ENCODE measurements around the gene SFMBT1. TPM values are rescaled to one million over a fixed set of nuclear protein-coding genes. Genes with fewer than 3 reads are reported as not detected.

The SFMBT1 gene
- total RNA-seq, 4 donors from 2014 or later, result 3.3 to 37.9 (median 15.1) TPM

DNA sequence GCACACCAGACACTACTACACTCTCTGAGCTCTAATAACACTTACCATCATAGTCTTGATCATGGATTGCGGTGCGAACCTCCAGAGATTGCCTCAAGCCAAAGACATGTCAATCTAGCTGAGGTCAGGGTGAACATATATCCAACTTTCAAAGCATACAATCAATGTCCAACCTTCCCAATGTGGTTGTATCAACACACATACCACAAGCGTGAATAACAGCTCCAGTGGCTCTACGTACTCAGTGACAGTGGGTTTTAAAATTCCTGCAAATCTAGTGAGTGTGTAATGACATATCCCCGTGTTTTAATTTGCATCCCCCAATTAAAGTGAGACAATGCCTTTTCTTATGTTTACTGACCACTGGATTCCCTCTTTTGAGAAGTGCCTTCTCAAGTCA, 29.6 kb downstream of the SFMBT1 start:
- intact Hi-C loops (cut with DNase I; ENCODE audit: low total_unique reads), result no loop called here
- DNase-seq, result no peak
- no peaks in the 10 kb centered on the region for H3K9me3 ChIP-seq
- TF ChIP-seq, protein P1, sequence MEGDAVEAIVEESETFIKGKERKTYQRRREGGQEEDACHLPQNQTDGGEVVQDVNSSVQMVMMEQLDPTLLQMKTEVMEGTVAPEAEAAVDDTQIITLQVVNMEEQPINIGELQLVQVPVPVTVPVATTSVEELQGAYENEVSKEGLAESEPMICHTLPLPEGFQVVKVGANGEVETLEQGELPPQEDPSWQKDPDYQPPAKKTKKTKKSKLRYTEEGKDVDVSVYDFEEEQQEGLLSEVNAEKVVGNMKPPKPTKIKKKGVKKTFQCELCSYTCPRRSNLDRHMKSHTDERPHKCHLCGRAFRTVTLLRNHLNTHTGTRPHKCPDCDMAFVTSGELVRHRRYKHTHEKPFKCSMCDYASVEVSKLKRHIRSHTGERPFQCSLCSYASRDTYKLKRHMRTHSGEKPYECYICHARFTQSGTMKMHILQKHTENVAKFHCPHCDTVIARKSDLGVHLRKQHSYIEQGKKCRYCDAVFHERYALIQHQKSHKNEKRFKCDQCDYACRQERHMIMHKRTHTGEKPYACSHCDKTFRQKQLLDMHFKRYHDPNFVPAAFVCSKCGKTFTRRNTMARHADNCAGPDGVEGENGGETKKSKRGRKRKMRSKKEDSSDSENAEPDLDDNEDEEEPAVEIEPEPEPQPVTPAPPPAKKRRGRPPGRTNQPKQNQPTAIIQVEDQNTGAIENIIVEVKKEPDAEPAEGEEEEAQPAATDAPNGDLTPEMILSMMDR (IDR thresholded peaks at IDR 0.05), result no peak
- no peak for TF ChIP-seq POLR2A (IDR thresholded peaks at IDR 0.05)
- no peaks in the 10 kb centered on the region for H3K36me3 ChIP-seq
- no peaks in the 10 kb centered on the region for H3K27me3 ChIP-seq
- H3K27ac ChIP-seq, result no peak overlapping the region
- no peak overlapping the region for H3K4me3 ChIP-seq
- no peaks in the 10 kb centered on the region for H3K4me1 ChIP-seq

DNA sequence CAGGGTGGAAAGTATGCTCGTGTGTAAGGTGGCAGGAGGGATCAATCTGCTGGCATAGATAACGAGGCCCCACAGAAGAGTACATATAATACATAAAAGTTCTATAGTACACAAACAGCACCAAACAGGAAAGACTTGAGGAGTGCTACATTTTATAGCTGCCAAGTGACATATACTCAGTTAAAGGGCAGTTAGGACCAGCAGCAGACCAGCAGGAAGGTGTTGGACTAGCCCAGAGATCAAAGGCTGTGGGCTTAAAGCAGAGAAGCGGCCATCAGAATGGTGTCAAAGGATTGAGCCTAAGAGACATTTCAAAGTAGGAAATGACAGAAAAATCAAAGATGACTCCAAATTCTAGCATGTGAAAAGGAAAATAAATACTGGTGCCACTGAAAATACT, 34.5 kb downstream of the SFMBT1 start:
- intact Hi-C loops (cut with DNase I; ENCODE audit: low total_unique reads), result no loop called here
- Histone ChIP-seq H3K4me1 (no peaks in the 10 kb centered on the region), H3K27me3 (no peaks in the 10 kb centered on the region), H3K36me3 (no peaks in the 10 kb centered on the region), H3K27ac (no peak overlapping the region), H3K4me3 (no peak overlapping the region), H3K9me3 (no peaks in the 10 kb centered on the region)
- TF ChIP-seq, protein P1 (IDR thresholded peaks at IDR 0.05), result no peak
- TF ChIP-seq POLR2A (IDR thresholded peaks at IDR 0.05), result no peak
- DNase-seq, result no peak

DNA sequence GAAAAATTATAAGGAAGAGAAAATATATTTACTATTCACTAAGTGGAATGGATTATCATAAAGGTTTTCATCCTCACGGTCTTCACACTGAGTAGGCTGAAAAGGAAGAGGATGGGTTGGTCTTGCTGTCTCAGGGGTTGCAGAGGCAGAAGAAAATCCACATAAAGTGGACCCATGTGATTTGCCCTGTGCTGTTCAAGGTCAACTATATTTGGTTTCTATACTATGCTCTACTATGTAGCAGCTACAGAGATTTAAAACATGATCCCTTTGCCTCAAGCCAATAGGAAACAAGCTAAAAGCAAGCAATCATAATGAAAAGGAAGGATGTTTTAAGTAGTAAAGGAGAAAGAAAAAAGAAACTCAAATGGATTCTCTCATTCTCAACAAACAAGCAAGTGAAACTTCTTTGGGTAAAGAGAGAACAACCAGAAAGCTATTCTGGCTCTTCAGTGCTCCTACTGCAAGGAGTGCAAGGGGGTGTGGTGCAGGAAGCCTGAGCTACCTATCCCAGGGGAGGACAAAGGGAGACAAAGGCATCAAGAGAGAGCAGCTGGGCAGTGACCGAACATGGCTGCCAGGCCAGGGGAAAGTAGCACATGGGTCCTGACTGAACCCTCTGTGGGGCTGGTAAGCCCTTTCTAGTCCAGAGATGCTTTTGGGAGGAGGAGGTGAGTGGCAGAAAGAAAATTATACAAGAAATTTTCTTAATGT, 35.9 kb downstream of the SFMBT1 start:
- H3K36me3 ChIP-seq, result no peaks in the 10 kb centered on the region
- H3K27ac ChIP-seq, result no peak overlapping the region
- H3K4me3 ChIP-seq, result no peak overlapping the region
- no peak for TF ChIP-seq POLR2A (IDR thresholded peaks at IDR 0.05)
- TF ChIP-seq, protein P1 (IDR thresholded peaks at IDR 0.05), result no peak
- intact Hi-C loops (cut with DNase I; ENCODE audit: low total_unique reads), result no loop called here
- no peaks in the 10 kb centered on the region for H3K9me3 ChIP-seq
- no peaks in the 10 kb centered on the region for H3K27me3 ChIP-seq
- no peak for DNase-seq
- H3K4me1 ChIP-seq, result no peaks in the 10 kb centered on the region

DNA sequence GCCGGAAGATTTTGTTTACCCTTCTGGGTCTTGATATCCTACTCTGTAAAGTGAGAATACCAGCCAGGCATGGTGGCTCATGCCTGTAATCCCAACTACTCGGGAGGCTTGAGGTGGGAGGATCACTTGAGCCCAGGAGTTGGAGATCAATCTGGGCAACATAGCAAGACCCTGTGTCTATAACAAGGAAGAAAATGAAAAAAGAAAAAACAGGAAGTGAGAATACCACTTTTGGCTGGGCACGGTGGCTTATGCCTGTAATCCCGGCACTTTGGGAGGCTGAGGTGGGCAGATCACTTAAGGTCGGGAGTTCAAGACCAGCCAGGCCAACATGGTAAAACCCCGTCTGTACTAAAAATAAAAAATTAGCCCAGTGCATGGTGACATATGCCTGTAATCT, 36.9 kb downstream of the SFMBT1 start:
- no peaks in the 10 kb centered on the region for H3K36me3 ChIP-seq
- TF ChIP-seq, protein P1 (IDR thresholded peaks at IDR 0.05), result no peak
- no peak for TF ChIP-seq POLR2A (IDR thresholded peaks at IDR 0.05)
- no peak overlapping the region for H3K4me3 ChIP-seq
- intact Hi-C loops (cut with DNase I; ENCODE audit: low total_unique reads), result no loop called here
- no peaks in the 10 kb centered on the region for H3K4me1 ChIP-seq
- no peaks in the 10 kb centered on the region for H3K27me3 ChIP-seq
- H3K27ac ChIP-seq, result no peak overlapping the region
- no peak for DNase-seq
- no peaks in the 10 kb centered on the region for H3K9me3 ChIP-seq

DNA sequence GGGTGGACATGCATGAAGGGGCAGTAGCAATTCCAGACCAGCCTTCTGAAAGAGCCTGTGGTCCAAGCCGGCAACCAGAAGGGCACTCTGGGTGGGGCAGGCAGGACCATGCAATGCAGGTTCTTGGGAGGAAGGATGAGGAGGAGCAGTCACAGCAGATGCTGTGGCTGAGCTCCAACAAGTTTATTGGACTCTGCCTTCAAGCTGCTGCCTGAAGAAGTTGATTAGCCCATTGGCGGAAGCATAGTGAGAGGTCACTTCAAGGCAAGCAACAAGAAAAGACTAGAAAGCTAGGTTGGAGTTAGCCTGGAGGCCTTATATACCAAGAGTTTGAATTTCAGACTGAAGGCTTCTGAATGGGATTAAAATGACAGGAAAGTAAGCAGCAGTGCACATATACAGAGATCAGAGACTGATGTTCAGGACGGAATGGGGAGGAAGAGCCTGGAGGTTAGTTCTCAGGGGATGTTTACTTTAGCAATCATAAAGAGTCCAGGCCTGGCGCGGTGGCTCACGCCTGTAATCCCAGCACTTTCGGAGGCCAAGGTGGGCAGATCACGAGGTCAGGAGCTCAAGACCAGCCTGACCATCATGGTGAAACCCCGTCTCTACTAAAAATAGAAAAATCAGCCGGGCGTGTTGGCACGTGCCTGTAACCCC, 39.9 kb downstream of the SFMBT1 start:
- Histone ChIP-seq H3K27ac (no peak overlapping the region), H3K36me3 (no peaks in the 10 kb centered on the region), H3K4me3 (no peak overlapping the region), H3K27me3 (no peaks in the 10 kb centered on the region), H3K9me3 (no peaks in the 10 kb centered on the region), H3K4me1 (no peaks in the 10 kb centered on the region)
- DNase-seq, result no peak
- TF ChIP-seq, protein P1 (IDR thresholded peaks at IDR 0.05), result no peak
- TF ChIP-seq POLR2A (IDR thresholded peaks at IDR 0.05), result no peak
- intact Hi-C loops (cut with DNase I; ENCODE audit: low total_unique reads), result no loop called here
